HepG2 (cell line): ENCODE data around the gene COQ4. TPM values are rescaled to one million over a fixed set of nuclear protein-coding genes. Genes with fewer than 3 reads are reported as not detected.
A peak's percentile ranks its signal among the peaks of the same experiment; 100 is the strongest.

Source experiments
- ATAC-seq: fragments of 200-7000 bp; cut with Tn5 transposase; 3 replicates; pipeline ENCODE4 v1.9.1; 2020; ENCODE audit warnings: mild to moderate bottlenecking, moderate library complexity
- BruUV-seq: library from RNA; stranded (reverse); fragments of 400-500 nt; replicated peaks from 2 replicates; lab custom pipeline; 2021; lab: Mats Ljungman, UMichigan
- CTCF ChIA-PET: fragments of 300-600 bp; formaldehyde crosslinking; extraction: SDS; loops from one replicate; lab custom pipeline; 2021; ENCODE audit warnings: low total read pairs, inconsistent platforms, low intra/inter-chr PET ratio; lab: Yijun Ruan, JAX
- POLR2A ChIA-PET: fragments of 350-600 bp; sonication (Branson Sonifier 250); formaldehyde crosslinking; loops from one replicate; lab custom pipeline; 2020; ENCODE audit warnings: antibody characterized with exemption, inconsistent platforms; lab: Yijun Ruan, JAX
- DNase-seq: peaks from one replicate; pipeline ENCODE4 v3.0.0-alpha.2; 2015; ENCODE audit warnings: low spot score
- FAIRE-seq: peaks from 3 replicates; lab custom pipeline; 2011; peaks lifted over from hg19 to GRCh38; lab: Jason Lieb, UNC
- H2AFZ ChIP-seq: one replicate; pipeline ENCODE4 v1.6.1; 2011; ENCODE audit warnings: low read length, inconsistent platforms
- H3K27ac ChIP-seq: fragments of 300-600 bp; 3 replicates; pipeline ENCODE4 v1.8.0; 2011; ENCODE audit warnings: mixed run types, mild to moderate bottlenecking, mixed read lengths, low read length, inconsistent platforms; ENCODE audit not compliant: insufficient read depth; ENCODE audit errors: extremely low read length
- H3K27me3 ChIP-seq, 2 experiments: fragments of 200-600 bp in 1 of 2; 2 replicates in 1 of 2; 3 replicates in 1 of 2; pipeline versions ENCODE4 v1.6.0 to v1.8.0; 2011; ENCODE audit warnings: low read length in 2 of 2, mild to moderate bottlenecking in 2 of 2, moderate library complexity in 2 of 2, inconsistent platforms in 1 of 2; ENCODE audit not compliant: insufficient read depth in 2 of 2, control insufficient read depth in 1 of 2
- H3K36me3 ChIP-seq, 2 experiments: fragments of 200-600 bp in 1 of 2; replicated peaks in 1 of 2; 2 replicates in 1 of 2; 3 replicates in 1 of 2; pipeline versions ENCODE4 v1.5.1 to v1.8.0; 2011; ENCODE audit warnings: low read length in 2 of 2, inconsistent platforms in 1 of 2; ENCODE audit not compliant: insufficient read depth in 2 of 2, control insufficient read depth in 1 of 2
- H3K4me1 ChIP-seq: 2 replicates; pipeline ENCODE4 v1.5.1; 2012; ENCODE audit warnings: low read length, inconsistent platforms; ENCODE audit not compliant: insufficient read depth
- H3K4me2 ChIP-seq: 2 replicates; pipeline ENCODE4 v1.6.0; 2011; ENCODE audit warnings: low read depth, low read length, inconsistent platforms
- H3K4me3 ChIP-seq, 3 experiments: fragments of 200-600 bp in 1 of 3; sonication (generic), shearing (Covaris generic) in 1 of 3; replicated peaks in 1 of 3; 2 replicates each; pipeline ENCODE4 v1.5.1; 2011 to 2016; ENCODE audit warnings: low read length in 3 of 3, inconsistent platforms in 2 of 3, low read depth in 2 of 3, mild to moderate bottlenecking in 2 of 3, control low read depth in 1 of 3, mixed read lengths in 1 of 3; ENCODE audit not compliant: insufficient read depth in 1 of 3
- H3K79me2 ChIP-seq: one replicate; pipeline ENCODE4 v1.6.1; 2011; ENCODE audit warnings: low read length, inconsistent platforms; ENCODE audit not compliant: insufficient read depth
- H3K9ac ChIP-seq: 2 replicates; pipeline ENCODE4 v1.6.0; 2011; ENCODE audit warnings: mild to moderate bottlenecking, low read depth, low read length, inconsistent platforms; ENCODE audit not compliant: insufficient read depth
- H3K9me3 ChIP-seq: 2 replicates; pipeline ENCODE4 v1.5.1; 2012; ENCODE audit warnings: mild to moderate bottlenecking, low read length
- H4K20me1 ChIP-seq: 2 replicates; pipeline ENCODE4 v1.6.0; 2011; ENCODE audit warnings: inconsistent platforms, mild to moderate bottlenecking, low read length, moderate library complexity; ENCODE audit not compliant: insufficient read depth
- CTCF ChIP-seq: sonication (generic); formaldehyde crosslinking; IDR thresholded peaks from 2 replicates; pipeline ENCODE4 v1.5.0; 2020; ENCODE audit warnings: mild to moderate bottlenecking, missing genetic modification reagents, moderate library complexity
- GABPA ChIP-seq, 2 experiments: IDR thresholded peaks; 2 replicates each; pipeline ENCODE4 v1.6.1; 2011 to 2016; ENCODE audit warnings: low read depth in 2 of 2, low read length in 1 of 2, missing biosample characterization in 1 of 2, missing genetic modification characterization in 1 of 2
- GATAD1 ChIP-seq: IDR thresholded peaks from 2 replicates; pipeline ENCODE4 v1.6.1; 2016; ENCODE audit warnings: missing genetic modification reagents, missing compliant biosample characterization
- GLMP ChIP-seq: sonication (generic); formaldehyde crosslinking; IDR thresholded peaks from 2 replicates; pipeline ENCODE4 v1.9.0; 2021; ENCODE audit warnings: missing genetic modification reagents, mild to moderate bottlenecking, borderline replicate concordance
- KDM2A ChIP-seq: sonication (generic); formaldehyde crosslinking; IDR thresholded peaks from 2 replicates; pipeline ENCODE4 v1.4.0; 2020; ENCODE audit warnings: low read depth, missing genetic modification reagents, borderline replicate concordance
- RAD21 ChIP-seq: fragments of 450-650 bp; formaldehyde crosslinking; IDR thresholded peaks from 2 replicates; pipeline ENCODE4 v1.5.0; 2020; ENCODE audit warnings: mild to moderate bottlenecking
- SMC3 ChIP-seq: IDR thresholded peaks from 2 replicates; pipeline ENCODE4 v1.6.1; 2011; ENCODE audit warnings: low read length, improper control_type of control experiment
- STAG1 ChIP-seq: sonication (generic); formaldehyde crosslinking; IDR thresholded peaks from 2 replicates; pipeline ENCODE4 v1.4.0; 2020; ENCODE audit warnings: missing genetic modification reagents
- THAP11 ChIP-seq: IDR thresholded peaks from 2 replicates; pipeline ENCODE4 v1.6.1; 2016; ENCODE audit warnings: missing biosample characterization, missing genetic modification reagents
- XRCC5 ChIP-seq: fragments of 200-400 bp; formaldehyde crosslinking; optimal IDR thresholded peaks from 2 replicates; pipeline ENCODE3; 2017; ENCODE audit warnings: mild to moderate bottlenecking, low read length
- ZNF253 ChIP-seq: sonication (generic); formaldehyde crosslinking; IDR thresholded peaks from 2 replicates; pipeline ENCODE4 v1.8.0; 2022; ENCODE audit warnings: mild to moderate bottlenecking, missing genetic modification reagents, borderline replicate concordance
- ZNF3 ChIP-seq: IDR thresholded peaks from 2 replicates; pipeline ENCODE4 v1.7.0; 2017; ENCODE audit warnings: inconsistent platforms
- ZNF431 ChIP-seq: sonication (generic); formaldehyde crosslinking; IDR thresholded peaks from 2 replicates; pipeline ENCODE4 v1.9.0; 2022; ENCODE audit warnings: missing genetic modification reagents, low read depth, mild to moderate bottlenecking, borderline replicate concordance
- ZNF770 ChIP-seq: sonication (generic); formaldehyde crosslinking; IDR thresholded peaks from 2 replicates; pipeline ENCODE4 v1.5.0; 2020; ENCODE audit warnings: mild to moderate bottlenecking, missing genetic modification reagents
- ZNF839 ChIP-seq: sonication (generic); formaldehyde crosslinking; IDR thresholded peaks from 2 replicates; pipeline ENCODE4 v1.4.0; 2020; ENCODE audit warnings: missing genetic modification reagents, mild to moderate bottlenecking, borderline replicate concordance
- WGBS: methylation state at CpG from one replicate; pipeline ENCODE4 v1.1.6; 2017; ENCODE audit warnings: low lambda C conversion rate; 5-methylcytosine and 5-hydroxymethylcytosine counted together
- in situ Hi-C: cut with HindIII; loops from 2 replicates; pipeline ENCODE4 v1.10.0; 2017; ENCODE audit warnings: low pct_unique_long_range_greater_than_20kb; ENCODE audit not compliant: extremely low pct_ligation_motif_present
- intact Hi-C: fragments of 100-400 bp; cut with micrococcal nuclease; formaldehyde crosslinking; loops from one replicate; pipeline ENCODE4 v1.10.0; 2022; ENCODE audit not compliant: unreplicated experiment
- polyA plus RNA-seq, 8 experiments: library from polyadenylated mRNA; depleted of rRNA in 3 of 8; stranded (reverse) in 7 of 8; unstranded in 1 of 8; fragments of >200 nt; fragmentation: Illumina TruSeq in 4 of 8; extraction: Trizol in 4 of 8; gene quantifications; 2 replicates each; pipeline versions ENCODE4 v1.2.1 to v1.2.3, GENCODE V29; 2011 to 2016; ENCODE audit warnings: low read depth in 4 of 8, missing spikeins in 1 of 8, mixed read lengths in 1 of 8; ENCODE audit not compliant: insufficient read depth in 1 of 8
- total RNA-seq, 5 experiments: library from RNA; depleted of rRNA; stranded (reverse); fragments of >200 nt; fragmentation: Illumina TruSeq; extraction: Trizol; gene quantifications; 2 replicates each; pipeline ENCODE4 v1.2.3, GENCODE V29; 2016; ENCODE audit warnings: low read depth in 1 of 5

The COQ4 gene
- total and polyA plus RNA-seq, 2 of the 13 experiments (the other 11 are each of a cell fraction or from before 2014, with no cell fraction given), result 26.1 to 36.0 TPM

- no TSS peak for BruUV-seq
- CTCF ChIA-PET, result interaction anchor here (3.3 kb wide), 1 partner anchor 46 kb away, joined by 29 read pairs; no protein-coding TSS in a partner anchor
- peak; percentile 68 for DNase-seq
- TF ChIP-seq RAD21 (peak; percentile 69), SMC3 (peak; percentile 60), GLMP (CRISPR knock-in tag) (no peak), STAG1 (CRISPR knock-in tag) (peak; percentile 75), ZNF253 (CRISPR knock-in tag) (no peak), THAP11 (CRISPR knock-in tag) (peak; percentile 74; the same call in 1 of the 2 replicates), ZNF431 (CRISPR knock-in tag) (no peak), CTCF (CRISPR knock-in tag) (peak; percentile 86), ZNF770 (no peak), GABPA (IDR thresholded peaks at IDR 0.05; ENCODE audit: low read depth, low read length) (no peak), GABPA (CRISPR knock-in tag; IDR thresholded peaks at IDR 0.05; ENCODE audit: low read depth) (peak; percentile 43; the same call in 1 of the 2 replicates), XRCC5 (peak; percentile 45), GATAD1 (CRISPR knock-in tag) (0 out of 2 replicates have a peak, but pooled peaks have one; percentile 42), KDM2A (CRISPR knock-in tag) (peak; percentile 11; the same call in 1 of the 2 replicates), ZNF839 (no peak), ZNF3 (no peak)
Measured at GRCh38 chr9:128341435-128341849, 18.8 kb downstream of the COQ4 start.

More at GRCh38 chr9:128341435-128341849, 18.8 kb downstream of the COQ4 start:
- peak overlapping the region; percentile 68 for H3K27ac ChIP-seq
- POLR2A ChIA-PET, result interaction anchor here (0.9 to 1.5 kb wide), 9 partner anchors 21 to 79 kb away, joined by 3 to 12 read pairs (median 4); partner anchors contain the start of genes CERCAM, GOLGA2, SWI5 and URM1
- H3K36me3 ChIP-seq, result peaks cover 10 to 25% of the 10 kb centered on the region in 2 experiments; a peak in 4 of 5 replicates
- peak overlapping the region; percentile 76; the same call in 1 of the 2 replicates for H3K9ac ChIP-seq
- no peaks in the 10 kb centered on the region for H3K9me3 ChIP-seq
- peak; percentile 82 for ATAC-seq
- peak overlapping the region; percentile 99 for H3K4me2 ChIP-seq
- peak; percentile 86 for FAIRE-seq
- peaks cover 19% of the 10 kb centered on the region for H3K4me1 ChIP-seq
- H3K27me3 ChIP-seq, result no peaks in the 10 kb centered on the region
- intact Hi-C loops (loop anchor here (1.0 to 2.0 kb wide), 2 partner anchors 19 to 46 kb away; partner anchors contain the start of genes COQ4 and TRUB2), in situ Hi-C loops (loop anchor here (5.0 kb wide), 1 partner anchor 44 kb away; no protein-coding TSS in a partner anchor)
- H4K20me1 ChIP-seq, result no peaks in the 10 kb centered on the region
- H3K4me3 ChIP-seq, result peak overlapping the region; percentile 85 to 95 (median 87)
- H3K79me2 ChIP-seq, result no peaks in the 10 kb centered on the region
- peak overlapping the region; percentile 7 for H2AFZ ChIP-seq
- WGBS, result 33% methylated on average over 10 of the region's 13 CpGs
